ENCODE data around the gene SLC39A1.

DNA sequence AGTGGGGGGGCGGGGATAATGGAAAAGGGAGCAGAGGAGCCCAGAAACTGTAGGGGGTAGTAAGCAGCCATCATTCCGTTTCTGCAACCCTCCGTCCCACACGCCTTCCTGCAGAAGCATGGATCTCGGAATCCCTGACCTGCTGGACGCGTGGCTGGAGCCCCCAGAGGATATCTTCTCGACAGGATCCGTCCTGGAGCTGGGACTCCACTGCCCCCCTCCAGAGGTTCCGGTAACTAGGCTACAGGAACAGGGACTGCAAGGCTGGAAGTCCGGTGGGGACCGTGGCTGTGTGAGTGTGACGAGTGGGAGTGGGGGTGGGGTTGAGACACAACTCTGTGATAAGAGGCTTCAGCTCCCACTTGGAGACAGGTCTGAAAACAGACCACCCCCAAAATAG, 5.1 kb upstream of the SLC39A1 start:
- TF ChIP-seq POLR2A (IDR thresholded peaks at IDR 0.05; ENCODE audit: control extremely low read depth in 1 of 2, low read depth in 2 of 2, low read length in 2 of 2), result no peak
- TF ChIP-seq, protein P1, sequence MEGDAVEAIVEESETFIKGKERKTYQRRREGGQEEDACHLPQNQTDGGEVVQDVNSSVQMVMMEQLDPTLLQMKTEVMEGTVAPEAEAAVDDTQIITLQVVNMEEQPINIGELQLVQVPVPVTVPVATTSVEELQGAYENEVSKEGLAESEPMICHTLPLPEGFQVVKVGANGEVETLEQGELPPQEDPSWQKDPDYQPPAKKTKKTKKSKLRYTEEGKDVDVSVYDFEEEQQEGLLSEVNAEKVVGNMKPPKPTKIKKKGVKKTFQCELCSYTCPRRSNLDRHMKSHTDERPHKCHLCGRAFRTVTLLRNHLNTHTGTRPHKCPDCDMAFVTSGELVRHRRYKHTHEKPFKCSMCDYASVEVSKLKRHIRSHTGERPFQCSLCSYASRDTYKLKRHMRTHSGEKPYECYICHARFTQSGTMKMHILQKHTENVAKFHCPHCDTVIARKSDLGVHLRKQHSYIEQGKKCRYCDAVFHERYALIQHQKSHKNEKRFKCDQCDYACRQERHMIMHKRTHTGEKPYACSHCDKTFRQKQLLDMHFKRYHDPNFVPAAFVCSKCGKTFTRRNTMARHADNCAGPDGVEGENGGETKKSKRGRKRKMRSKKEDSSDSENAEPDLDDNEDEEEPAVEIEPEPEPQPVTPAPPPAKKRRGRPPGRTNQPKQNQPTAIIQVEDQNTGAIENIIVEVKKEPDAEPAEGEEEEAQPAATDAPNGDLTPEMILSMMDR (IDR thresholded peaks at IDR 0.05; ENCODE audit: control extremely low read depth in 1 of 3, insufficient read depth in 1 of 3, low read depth in 1 of 3, low read length in 3 of 3), result no peak
- no peak for TF ChIP-seq BCL11A (IDR thresholded peaks at IDR 0.05; ENCODE audit: low read depth in 2 of 2, low read length in 2 of 2)
- TF ChIP-seq, protein P2, sequence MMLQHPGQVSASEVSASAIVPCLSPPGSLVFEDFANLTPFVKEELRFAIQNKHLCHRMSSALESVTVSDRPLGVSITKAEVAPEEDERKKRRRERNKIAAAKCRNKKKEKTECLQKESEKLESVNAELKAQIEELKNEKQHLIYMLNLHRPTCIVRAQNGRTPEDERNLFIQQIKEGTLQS (IDR thresholded peaks at IDR 0.05; ENCODE audit: insufficient read depth, low read depth, low read length), result no peak
- TF ChIP-seq EP300 (IDR thresholded peaks at IDR 0.05; ENCODE audit: borderline replicate concordance in 1 of 2, low read depth in 2 of 2, low read length in 2 of 2), result no peak
- TF ChIP-seq CBX5 (IDR thresholded peaks at IDR 0.05; ENCODE audit: low read depth, low read length), result no peak
- TF ChIP-seq YY1 (IDR thresholded peaks at IDR 0.05; ENCODE audit: low read depth, low read length), result no peak
- no peak for TF ChIP-seq SUZ12 (IDR thresholded peaks at IDR 0.05; ENCODE audit: low read length)
- no peak for TF ChIP-seq POLR2AphosphoS5 (IDR thresholded peaks at IDR 0.05; ENCODE audit: low read depth, low read length)
- TF ChIP-seq RBBP5 (IDR thresholded peaks at IDR 0.05; ENCODE audit: borderline replicate concordance, low read depth, low read length), result no peak
- TF ChIP-seq TBP (IDR thresholded peaks at IDR 0.05; ENCODE audit: low read depth, low read length), result no peak
- TF ChIP-seq RNF2 (IDR thresholded peaks at IDR 0.05; ENCODE audit: borderline replicate concordance, low read depth, low read length, missing control alignments, poor library complexity, severe bottlenecking), result no peak
- no peak for TF ChIP-seq FOSL1 (IDR thresholded peaks at IDR 0.05; ENCODE audit: insufficient read depth, low read depth, low read length)
